ENCODE data around the gene TRAF3.
"Not testable (repeated sequence)": the region's sequence is repeated elsewhere in the genome, so short reads cannot be mapped to it uniquely, and the experiment has no call there.

The TRAF3 gene

DNA sequence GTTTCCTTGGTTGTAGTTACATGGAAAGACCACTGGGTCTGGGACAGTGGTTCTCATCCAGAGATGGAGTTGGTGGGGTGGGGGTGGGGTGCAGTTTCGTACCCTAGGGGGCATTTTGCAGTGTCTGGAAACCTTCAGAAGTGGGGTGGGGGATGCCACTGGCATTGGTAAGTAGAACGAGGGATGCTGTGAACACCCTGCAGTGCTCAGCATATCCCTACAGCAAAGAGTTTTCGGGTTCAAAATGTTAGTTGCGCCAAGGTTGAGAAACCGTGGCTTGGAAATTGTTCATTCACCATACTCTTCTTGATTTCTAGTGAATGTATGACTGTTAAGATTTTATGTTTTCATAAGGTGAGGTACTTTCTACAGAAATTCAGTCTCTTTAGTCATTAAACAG is 28.7 kb downstream of the TRAF3 start:
- FAIRE-seq (no peak), DNase-seq (ENCODE audit: low spot score) (no peak)

DNA sequence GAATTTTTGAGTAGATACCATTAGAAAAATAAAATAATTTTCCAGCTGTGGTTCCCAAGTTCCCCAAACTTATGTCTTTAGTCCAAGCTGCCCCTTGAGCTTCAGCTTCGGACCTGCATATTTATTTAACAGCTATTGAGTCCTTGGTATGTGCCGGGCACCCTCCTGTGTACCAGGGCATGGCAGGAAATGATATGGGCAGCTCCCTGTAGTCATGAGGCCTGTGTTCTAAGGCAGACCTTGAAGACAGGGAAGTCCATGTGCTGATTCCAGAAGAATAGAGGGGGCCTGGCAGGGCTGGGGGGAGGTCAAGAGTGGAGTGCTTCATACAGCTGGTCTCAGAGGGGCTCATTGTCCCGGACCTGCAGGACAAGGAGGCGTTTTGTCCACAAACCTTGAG is 29.2 kb downstream of the TRAF3 start:
- FAIRE-seq (no peak), DNase-seq (ENCODE audit: low spot score) (no peak)

DNA sequence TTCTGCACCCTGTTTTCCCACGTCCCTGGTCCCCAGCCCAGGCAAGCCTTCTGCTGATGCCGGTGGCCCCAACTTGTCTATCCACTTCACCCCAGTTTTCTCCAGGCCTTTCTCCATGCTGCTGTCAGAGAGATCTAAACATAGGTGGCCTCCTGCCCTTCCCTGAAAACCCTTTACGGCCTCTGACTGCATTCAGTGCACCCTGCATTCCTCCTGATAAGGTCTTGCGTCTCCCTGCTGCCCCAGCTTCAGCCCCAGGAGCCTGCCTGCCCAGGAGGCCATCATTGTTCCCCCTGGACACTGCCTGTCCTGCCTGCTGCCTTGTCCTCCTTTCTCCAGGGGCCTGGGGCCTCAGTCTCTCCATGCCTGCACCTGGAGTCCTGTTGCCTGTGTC is 29.8 kb downstream of the TRAF3 start:
- DNase-seq (ENCODE audit: low spot score) (no peak), FAIRE-seq (no peak)

DNA sequence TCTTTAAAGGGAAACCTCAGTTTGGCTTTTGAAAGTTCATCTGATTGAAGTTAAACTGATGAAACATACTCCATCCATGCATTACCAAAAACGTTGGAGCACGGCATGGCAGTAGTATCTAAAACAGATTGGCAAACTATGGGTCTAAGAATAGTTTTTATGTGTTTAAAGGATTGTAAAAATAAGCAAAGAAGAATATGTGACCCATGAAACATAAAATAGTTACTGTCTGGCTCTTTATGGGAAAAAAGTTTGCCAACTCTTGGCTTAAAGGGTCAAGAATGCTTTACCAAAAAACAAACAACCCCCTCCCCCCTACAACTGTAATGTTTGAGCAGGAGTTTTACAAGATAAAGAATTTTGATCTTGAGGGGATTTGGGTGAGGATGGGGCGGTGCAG is 32.6 kb downstream of the TRAF3 start:
- no peak for FAIRE-seq
- DNase-seq (ENCODE audit: low spot score) = no peak

DNA sequence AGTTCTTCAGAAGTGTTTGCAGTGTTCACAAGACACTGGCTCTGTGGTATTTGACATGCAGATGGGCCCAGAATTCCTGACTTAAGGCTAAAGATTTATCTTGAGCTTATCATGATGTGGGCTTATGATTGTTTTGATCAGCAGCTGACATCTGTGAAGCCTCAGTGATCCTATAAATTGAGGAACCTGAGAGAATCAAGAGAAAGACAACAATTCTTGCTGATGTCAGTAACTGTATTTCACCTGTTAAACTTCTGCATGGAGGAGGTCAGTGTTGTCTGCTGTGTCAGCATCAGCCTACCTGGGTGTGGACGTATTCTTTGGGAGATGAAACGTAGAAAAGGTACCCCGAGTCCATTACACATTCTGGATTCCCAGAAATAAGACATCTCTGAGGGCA is 33.3 kb downstream of the TRAF3 start:
- FAIRE-seq (no peak), DNase-seq (ENCODE audit: low spot score) (no peak)

DNA sequence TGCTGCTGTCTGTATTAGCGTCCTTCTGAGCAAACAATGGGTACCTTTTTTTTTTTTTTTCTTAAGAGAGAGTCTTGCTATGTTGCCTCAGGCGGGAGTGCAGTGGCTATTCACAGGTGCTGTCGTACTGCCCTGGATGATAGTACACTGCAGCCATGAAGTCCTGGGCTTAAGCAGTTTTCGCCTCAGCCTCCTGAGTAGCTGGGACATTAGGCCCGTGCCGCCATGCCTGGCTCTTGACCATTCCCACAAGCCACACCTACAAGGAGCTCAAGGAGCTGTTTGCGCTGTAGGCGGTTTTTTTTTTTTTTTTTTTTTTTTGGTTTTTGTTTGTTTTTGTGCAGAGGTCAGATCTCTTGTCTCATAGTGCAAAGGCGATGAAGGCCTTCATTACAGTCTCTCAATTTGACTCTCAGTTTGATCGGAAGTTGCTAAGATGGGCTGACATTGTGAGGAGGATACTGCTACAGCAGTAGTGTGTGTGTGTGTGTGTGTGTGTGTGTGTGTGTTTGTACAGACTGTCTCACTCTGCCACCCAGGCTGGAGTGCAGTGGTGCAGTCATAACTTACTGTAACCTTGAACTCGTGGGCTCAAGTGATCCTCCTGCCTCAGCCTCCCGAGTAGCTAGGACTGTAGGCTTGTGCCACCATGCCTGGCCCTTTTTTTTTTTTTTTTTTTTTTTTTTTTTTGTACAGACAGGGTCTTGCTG is 34.2 kb downstream of the TRAF3 start:
- DNase-seq (ENCODE audit: low spot score) (no peak), FAIRE-seq (no peak)

DNA sequence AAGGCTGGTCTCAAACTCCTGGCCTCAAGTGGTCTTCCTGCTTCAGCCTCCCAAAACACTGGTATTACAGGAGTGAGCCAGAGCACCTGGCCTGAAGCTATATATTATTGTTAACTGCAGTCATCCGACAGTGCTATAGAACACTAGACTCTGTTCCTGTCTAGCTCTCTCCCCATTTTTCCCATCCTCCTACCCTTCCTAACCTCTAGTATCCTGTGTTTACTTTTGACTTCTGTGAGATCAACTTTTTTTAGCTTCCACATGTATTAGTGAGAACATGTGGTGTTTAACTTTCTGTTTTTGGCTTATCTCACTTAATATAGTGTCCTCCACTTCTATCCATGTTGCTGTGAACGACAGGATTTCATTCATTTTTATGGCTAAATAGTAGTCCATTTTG is 34.7 kb downstream of the TRAF3 start:
- DNase-seq (ENCODE audit: low spot score) (no peak), FAIRE-seq (no peak)

DNA sequence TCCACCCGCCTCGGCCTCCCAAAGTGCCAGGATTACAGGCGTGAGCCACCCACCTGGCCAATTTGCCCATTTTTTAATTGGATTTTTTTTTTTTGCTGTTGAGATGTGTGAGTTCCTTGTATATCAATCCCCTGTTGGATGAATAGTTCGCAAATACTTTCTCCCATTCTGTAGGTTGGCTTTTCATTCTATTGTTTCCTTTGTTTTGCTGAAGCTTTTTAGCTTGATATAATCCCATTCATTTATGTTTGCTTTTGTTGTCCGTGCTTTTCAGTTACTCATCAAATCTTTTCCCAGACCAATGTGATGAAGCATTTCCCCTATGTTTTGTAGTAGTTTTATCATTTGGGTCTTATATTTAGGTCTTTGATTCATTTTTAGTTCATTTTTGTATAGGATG is 36.4 kb downstream of the TRAF3 start:
- no peak for FAIRE-seq
- DNase-seq (ENCODE audit: low spot score) = no peak

DNA sequence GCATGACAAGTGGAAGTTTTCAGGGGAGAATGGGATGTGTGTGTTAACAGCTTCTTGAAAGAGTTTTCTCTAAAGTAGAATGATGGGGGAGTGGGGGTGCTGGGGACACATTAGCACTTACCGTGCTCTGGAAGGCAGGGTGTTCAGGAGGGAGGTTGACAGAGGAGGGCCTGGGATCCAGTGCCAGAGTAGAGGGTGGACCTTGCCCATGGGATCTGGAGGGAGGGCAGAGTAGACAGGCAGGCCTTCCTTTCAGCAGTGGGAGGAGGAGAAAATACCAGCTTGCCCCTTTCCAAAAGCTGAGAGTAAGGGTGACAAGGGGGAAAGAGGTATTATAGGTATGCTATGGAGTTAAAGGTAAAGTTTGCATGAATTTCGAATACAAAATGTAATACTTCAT is 40.1 kb downstream of the TRAF3 start:
- no peak for DNase-seq (ENCODE audit: low spot score)
- FAIRE-seq = no peak

DNA sequence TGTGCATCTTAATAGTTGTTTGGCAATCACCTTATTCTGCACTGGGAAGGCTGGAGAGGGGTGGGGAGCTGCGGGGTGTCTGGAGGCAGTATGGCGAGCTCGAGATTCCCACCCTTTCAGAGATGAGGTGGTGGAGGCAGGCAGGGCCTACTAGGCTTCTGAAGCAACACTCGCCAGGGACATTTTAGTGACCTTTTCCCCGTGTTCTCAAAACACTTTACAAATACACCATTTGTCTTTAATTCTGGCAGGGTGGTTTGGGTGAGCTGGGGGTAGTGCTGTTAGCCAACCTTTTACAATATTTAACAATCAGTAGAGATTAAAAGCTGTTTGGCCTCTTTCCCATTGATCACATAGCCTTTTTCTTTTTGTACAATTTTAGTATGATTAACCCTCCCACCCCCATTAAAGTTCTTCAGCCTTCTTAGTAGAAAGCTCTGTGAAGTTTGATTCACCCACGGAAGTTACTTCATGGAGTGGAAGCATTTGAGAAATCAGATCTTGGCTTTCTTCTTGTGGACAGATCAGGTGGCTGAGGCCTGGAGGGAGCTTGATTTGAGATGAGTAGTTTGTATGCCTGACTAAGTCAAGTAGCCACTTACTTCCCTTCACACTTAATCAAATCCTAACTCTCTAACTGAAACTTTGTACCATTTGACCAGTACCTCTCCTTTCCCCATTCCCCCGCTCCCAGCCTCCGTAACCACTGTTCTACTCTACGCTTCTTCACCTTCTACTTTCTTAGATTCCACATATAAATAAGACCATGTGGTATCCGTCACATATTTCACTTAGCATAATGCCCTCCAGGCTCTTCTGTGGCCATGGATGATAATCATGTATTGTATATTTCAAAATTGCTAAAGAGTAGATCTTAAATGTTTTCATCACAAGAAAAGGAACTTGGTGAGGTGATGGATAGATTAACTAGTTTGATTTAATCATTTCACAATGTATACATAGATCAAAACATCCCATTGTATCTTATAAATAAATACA is 41.0 kb downstream of the TRAF3 start:
- DNase-seq (ENCODE audit: low spot score) = no peak
- FAIRE-seq = no peak

DNA sequence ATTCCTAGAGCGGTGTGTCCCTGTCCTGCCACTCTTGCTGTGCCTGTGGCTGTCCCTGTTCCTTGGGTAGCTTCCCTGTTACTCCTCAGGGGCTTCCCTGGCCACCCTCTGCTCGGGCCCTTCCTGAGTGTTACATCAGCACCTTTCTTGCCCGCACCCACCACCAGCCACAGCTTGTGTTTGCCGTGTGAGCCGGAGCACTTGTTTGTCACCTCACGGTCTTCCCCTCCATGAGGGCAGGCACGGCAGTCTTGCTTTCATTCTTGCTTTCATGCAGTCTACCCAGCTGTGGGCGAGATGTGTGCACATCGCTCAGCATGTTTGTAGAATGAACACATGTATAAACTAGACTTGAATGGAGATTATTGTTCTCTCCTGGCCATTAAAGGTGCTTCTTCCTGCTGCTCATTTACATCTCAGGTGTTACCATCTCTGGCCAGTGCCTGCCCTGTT is 42.0 kb downstream of the TRAF3 start:
- no peak for DNase-seq (ENCODE audit: low spot score)
- FAIRE-seq = no peak

DNA sequence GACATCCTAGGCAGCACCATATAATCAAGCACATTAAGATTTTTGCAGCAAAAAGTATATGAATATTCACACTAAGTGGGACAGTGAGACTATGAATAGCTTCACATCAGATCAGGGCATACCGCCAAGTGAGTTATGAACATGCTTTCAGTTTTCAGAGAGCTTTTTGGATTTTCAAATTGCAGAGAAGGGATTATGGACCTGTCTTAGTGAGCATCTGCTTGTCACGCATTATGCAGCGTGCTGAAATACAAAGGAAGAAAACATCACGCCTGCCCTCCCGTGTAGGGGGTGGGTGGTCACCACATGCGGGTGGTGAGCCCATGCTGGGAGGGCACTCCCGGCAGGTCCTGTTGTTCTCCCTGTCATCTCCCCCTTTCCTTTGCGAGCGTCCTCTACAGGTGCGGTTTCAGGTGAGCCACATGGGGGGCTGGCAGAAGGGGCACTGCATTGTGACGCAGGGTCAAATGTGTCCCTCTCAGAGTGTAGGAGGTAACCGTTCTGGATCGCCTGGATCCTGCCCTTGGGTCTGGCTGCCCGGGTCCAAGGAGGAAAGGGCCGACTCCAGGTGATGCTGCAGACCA is 42.6 kb downstream of the TRAF3 start:
- DNase-seq (ENCODE audit: low spot score) (no peak), FAIRE-seq (no peak)

DNA sequence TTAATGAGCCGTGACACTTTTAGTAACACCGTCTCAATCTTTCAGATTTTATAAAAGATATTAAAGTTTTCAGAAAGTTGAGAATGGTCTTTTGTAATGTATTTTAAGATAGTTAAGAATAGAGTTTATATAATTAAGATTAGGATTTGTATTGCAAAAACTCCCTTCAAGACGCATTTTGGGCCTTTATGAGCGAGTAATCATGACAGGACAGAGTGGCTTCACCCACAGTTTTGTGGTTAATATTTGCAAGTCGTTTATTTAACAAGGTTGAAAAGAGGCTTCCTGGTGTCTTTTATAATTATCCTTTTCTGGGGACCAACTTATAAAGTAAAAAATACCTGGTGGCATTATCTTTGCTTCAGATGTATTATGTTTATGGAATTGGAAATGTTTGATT is 44.0 kb downstream of the TRAF3 start:
- DNase-seq (ENCODE audit: low spot score) = no peak
- no peak for FAIRE-seq

DNA sequence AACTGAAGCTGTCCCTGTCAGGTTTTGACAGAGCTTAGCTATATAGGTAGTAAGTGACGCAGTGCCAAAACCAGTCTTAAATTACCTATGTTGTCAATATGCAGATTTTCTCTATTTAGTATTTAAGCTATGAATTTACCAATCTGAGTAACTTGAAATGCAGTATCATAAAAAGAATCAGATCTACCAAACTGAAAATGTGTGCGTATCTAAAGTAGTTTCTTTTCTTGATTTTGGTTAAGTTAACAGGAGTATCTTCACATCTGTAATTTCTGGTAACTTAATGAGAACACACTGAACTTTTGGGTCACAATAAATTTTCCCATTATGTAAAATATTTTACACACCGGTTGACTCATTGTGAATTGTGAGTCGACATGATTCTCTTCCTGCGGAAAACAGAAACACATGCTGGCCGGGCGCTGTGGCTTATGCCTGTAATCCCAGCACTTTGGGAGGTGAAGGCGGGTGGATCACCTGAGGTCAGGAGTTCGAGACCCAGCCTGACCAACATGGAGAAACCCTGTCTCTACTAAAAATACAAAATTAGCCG is 45.1 kb downstream of the TRAF3 start:
- no peak for DNase-seq (ENCODE audit: low spot score)
- FAIRE-seq = no peak

DNA sequence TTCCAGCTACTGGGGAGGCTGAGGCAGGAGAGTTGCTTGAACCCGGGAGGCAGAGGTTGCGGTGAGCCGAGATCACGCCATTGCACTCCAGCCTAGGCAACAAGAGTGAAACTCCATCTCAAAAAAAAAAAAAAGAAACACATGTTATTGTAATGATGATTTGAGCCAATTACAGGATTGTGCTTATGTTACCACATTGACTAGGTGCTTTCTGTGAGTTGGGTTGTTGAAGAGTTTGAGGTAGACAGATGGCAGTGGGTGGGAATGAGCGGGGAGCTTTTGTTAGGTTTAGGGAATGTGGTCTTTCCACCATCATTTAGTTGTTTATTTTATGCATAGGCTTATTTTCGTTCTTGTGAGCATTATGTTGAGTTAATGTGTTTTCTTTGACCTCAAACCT is 45.6 kb downstream of the TRAF3 start:
- FAIRE-seq = not testable (repeated sequence)

DNA sequence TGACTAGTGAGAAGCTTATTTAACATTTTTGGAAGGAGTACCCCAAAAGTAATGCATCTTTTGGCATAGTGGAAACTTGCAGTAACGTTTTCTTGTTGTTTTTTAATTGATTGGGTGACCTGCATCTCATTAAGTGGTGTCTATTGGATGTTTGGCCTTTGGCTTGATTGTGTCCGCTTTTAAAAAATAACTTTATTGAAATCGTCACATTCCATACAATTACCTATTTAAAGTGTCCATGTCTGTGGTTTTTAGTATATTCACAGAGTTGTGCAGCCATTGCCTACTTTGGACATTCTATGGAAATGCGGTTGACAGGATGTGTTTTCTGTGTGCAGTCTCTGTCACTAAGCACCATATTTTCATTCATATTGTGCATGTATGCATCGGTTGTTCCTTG is 46.3 kb downstream of the TRAF3 start:
- FAIRE-seq (no peak), DNase-seq (ENCODE audit: low spot score) (no peak)

More for the DNA sequence above, 45.6 kb downstream of the TRAF3 start:
- not testable (repeated sequence) for DNase-seq (ENCODE audit: low spot score)

DNA sequence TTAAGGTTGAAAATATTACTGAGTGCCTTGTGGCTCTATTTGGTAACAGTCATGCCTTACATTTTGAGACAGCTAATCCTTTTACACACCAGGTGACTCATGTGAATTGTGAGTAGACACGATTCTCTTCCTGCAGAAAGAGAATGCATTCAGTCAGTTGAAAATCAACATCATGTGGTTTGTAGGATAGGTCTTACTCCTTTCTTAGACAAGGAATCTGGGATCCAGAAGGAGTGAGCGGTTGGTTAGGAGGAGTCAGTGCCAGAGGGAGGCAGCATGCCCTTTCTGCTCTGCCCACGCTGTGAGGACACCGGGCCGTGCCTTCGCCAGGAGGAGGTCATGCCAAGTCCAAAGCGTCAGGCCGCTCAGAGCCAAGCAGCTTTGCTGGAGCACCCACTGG is 47.6 kb downstream of the TRAF3 start:
- no peak for FAIRE-seq
- no peak for DNase-seq (ENCODE audit: low spot score)

DNA sequence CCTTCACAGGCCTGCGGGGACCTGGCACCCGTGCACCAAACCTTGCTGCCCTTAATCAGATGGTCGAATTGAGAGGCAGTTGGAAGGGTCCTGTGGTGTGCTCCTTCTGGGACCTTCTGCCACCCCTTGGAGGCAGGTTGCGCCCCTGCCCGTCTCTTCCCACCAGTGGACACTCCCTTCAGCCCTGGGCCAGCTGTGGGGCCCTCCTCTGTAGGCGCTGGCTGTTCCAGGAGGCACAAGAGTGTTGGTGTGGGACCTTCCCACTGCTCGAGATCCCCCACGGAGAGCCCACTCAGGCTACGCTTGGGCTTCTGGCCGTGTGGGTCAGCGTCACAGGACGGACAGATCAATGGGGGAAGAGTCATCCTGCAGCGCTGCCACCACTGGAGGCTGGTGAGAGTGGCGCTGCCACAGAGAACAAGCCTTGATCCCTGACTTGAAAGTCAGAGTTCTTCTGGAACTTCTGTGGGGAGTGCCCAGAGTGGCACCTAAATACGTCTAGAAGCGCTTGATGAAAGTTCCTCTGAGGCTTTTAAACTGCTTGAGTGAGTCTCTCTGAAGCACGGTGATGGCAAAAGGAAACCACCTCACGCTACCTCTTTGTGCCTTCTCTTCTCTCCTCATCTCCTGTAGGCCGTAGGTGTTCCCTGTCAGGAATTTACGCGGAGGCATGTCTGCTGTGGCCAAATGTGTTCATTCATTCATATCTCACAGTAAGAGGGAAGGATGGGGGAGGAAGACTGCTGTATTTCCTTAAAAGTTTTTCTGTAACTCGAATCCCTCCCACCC is 48.3 kb downstream of the TRAF3 start:
- FAIRE-seq = no peak

DNA sequence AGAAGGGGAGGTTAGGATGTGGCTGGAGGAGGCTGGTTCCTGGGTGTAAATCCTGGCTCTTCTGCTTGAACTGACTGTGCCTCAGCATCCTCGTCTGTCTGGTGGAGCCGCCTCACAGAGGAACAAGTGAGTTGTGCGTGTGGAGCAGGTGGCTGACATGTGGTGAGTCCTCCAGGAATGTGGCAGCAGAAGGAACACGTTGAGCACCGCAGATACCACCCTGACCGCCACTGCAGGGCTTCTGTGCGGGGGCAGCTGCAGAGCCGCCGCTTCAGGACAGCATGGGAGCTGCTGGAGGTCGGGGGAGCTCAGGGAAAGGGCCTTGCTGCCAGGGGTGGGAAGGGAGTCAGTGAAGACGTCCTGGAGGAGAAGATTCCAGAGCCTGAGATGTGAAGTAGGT is 48.9 kb downstream of the TRAF3 start:
- DNase-seq (ENCODE audit: low spot score) (no peak), FAIRE-seq (no peak)

More for the DNA sequence above, 48.3 kb downstream of the TRAF3 start:
- no peak for DNase-seq (ENCODE audit: low spot score)

DNA sequence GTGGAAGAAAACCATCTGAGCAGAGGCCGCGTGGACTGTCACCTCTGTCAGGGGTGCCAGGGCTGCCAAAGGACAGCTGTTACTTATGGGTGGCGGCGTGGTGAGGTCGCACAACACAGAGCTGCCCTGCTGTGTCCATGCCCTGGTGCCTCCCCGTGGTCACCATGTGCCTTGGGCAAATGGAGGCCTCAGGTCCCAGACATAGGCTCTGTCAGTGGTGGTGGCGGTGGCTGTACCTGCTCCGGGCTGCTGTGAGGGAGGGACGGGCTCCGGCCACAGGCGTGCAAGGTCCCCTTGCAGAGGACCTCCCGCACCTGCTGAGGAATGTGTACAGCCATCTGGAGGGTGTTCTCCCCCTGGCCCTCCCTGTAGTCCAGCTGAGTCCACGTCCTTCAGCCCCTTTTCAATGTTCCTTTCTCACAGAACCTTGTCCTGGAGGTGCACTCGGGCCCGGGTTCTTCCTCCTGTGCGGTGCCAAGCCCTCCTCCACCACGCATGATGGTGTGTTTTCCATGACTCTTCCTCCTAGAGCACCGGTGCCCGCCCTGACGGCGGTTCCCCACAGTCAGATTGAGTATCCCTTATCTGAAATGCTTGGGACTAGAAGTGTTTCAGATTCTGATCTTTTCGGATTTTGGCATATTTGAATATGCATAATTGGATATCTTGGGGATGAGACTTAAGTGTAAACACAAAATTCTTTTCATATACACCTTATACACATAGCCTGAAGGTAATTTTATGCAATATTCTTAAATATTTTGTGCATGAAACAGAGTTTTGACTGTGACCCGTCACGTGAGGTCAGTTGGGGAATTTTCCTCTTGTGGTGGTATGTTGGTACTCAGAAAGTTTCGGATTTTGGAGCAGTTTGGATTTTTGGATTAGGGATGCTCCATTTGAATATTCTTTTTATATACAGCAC is 49.8 kb downstream of the TRAF3 start:
- DNase-seq (ENCODE audit: low spot score) (no peak), FAIRE-seq (no peak)
